Measurements from ENCODE around the gene PFDN5. TPM values are rescaled to one million over a fixed set of nuclear protein-coding genes. Genes with fewer than 3 reads are reported as not detected.
"Not testable (repeated sequence)": the region's sequence is repeated elsewhere in the genome, so short reads cannot be mapped to it uniquely, and the experiment has no call there.

PFDN5 gene
- total RNA-seq, 8 experiments from 2014 or later: 433 to 1,182 (median 923) TPM

- in situ Hi-C loops (cut with MboI; ENCODE audit: low pct_unique_long_range_greater_than_20kb in 2 of 9, low sequenced_read_pairs in 9 of 9, unreplicated experiment in 9 of 9): loop anchor here in 1 of 9 experiments (25.0 kb wide), 1 partner anchor 103 kb away; the partner anchor contains the start of genes CSAD and ZNF740
- Histone ChIP-seq H3K27ac (no peak overlapping the region), H3K4me3 (no peak overlapping the region), H3K4me1 (replicated peaks in 1 of 2) (peaks cover 3% of the 10 kb centered on the region in 2 donors)
- ATAC-seq (replicated peaks in 6 of 8): no peak
- WGBS, 10 experiments: 62 to 100% (median 88%) methylated on average over 2 to 8 of the region's 9 CpGs; no CpG with 5 or more reads in 4 of the 10 experiments
Observed at GRCh38 chr12:53290661-53291060, 4.7 kb upstream of the PFDN5 start.

DNA sequence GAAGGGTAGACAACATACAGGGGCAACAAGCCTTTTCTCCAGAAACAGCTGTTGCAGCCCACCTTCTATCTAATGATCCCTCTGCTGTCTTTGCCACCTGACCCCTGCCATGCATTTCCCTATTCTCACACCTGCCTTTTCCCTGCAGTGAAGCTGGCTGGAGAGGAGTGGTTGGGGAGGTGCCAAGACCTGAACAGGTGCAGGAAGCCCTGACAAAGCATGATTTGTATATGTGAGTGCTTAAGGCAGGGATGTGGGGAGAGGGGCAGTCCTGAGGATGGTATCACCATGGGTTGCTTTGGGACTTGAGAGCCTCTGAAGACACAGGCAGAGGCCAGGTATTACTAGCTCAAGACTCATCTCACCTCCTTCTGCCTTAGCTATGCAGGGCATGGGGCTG, 2.9 kb upstream of the PFDN5 start:
- Histone ChIP-seq H3K4me3 (no peak overlapping the region), H3K4me1 (replicated peaks in 1 of 2) (peaks cover 8 to 10% of the 10 kb centered on the region in 2 donors), H3K27ac (no peak overlapping the region)
- no peak for ATAC-seq (replicated peaks in 6 of 8)
- in situ Hi-C loops (cut with MboI; ENCODE audit: low pct_unique_long_range_greater_than_20kb in 2 of 9, low sequenced_read_pairs in 9 of 9, unreplicated experiment in 9 of 9): loop anchor here in 1 of 9 experiments (25.0 kb wide), 1 partner anchor 105 kb away; the partner anchor contains the start of genes CSAD and ZNF740

DNA sequence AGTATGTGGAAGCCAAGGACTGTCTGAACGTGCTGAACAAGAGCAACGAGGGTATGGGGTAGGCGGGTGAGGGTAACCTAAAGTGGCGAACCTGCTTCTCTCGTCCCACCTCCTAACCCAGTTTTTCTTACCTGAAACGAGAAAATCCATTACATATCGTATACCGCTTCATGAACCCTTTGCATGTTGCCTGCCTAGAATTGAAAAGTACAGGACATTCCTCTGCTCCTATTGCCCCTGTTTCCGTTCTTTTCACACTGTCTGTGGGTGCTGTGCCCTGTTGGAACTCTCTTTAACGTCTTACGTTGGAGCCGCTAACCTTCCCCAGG, 513 bp downstream of the PFDN5 start:
- Histone ChIP-seq H3K4me3 (peak overlapping the region; percentile 59 to 85 (median 82)), H3K4me1 (replicated peaks in 1 of 2) (peaks cover 19 to 22% of the 10 kb centered on the region in 2 donors), H3K27ac (peak overlapping the region; percentile 71 to 88)
- WGBS, 10 experiments: 0 to 33% (median 4%) methylated on average over 1 to 9 of the region's 12 CpGs; no CpG with 5 or more reads in 2 of the 10 experiments
- in situ Hi-C loops (cut with MboI; ENCODE audit: low pct_unique_long_range_greater_than_20kb in 2 of 9, low sequenced_read_pairs in 9 of 9, unreplicated experiment in 9 of 9): loop anchor here in 1 of 9 experiments (25.0 kb wide), 1 partner anchor 109 kb away; the partner anchor contains the start of genes CSAD and ZNF740
- no peak for ATAC-seq (replicated peaks in 6 of 8)

- in situ Hi-C loops (cut with MboI; ENCODE audit: low pct_unique_long_range_greater_than_20kb in 2 of 9, low sequenced_read_pairs in 9 of 9, unreplicated experiment in 9 of 9): loop anchor here in 1 of 9 experiments (25.0 kb wide), 1 partner anchor 110 kb away; the partner anchor contains the start of genes CSAD and ZNF740
- ATAC-seq (replicated peaks in 6 of 8); H3K4me3 ChIP-seq; H3K27ac ChIP-seq: not testable (repeated sequence)
- 71 to 100% (median 93%) methylated on average over 1 to 9 of the region's 10 CpGs; no CpG with 5 or more reads in 1 of the 10 experiments for WGBS, 10 experiments
- H3K4me1 ChIP-seq (replicated peaks in 1 of 2): peaks cover 22 to 25% of the 10 kb centered on the region in 2 donors
Observed at GRCh38 chr12:53297106-53297505, 1.8 kb downstream of the PFDN5 start.

GRCh38 chr12:53298164-53298563, 2.8 kb downstream of the PFDN5 start:
- no peak overlapping the region for H3K27ac ChIP-seq
- H3K4me1 ChIP-seq (replicated peaks in 1 of 2): peaks cover 22 to 25% of the 10 kb centered on the region in 2 donors
- no peak overlapping the region for H3K4me3 ChIP-seq
- WGBS, 10 experiments: 2 to 93% (median 56%) methylated on average over 1 to 5 of the region's 5 CpGs
- in situ Hi-C loops (cut with MboI; ENCODE audit: low pct_unique_long_range_greater_than_20kb in 2 of 9, low sequenced_read_pairs in 9 of 9, unreplicated experiment in 9 of 9): loop anchor here in 1 of 9 experiments (25.0 kb wide), 1 partner anchor 111 kb away; the partner anchor contains the start of genes CSAD and ZNF740
- ATAC-seq (replicated peaks in 6 of 8): no peak

- in situ Hi-C loops (cut with MboI; ENCODE audit: low pct_unique_long_range_greater_than_20kb in 2 of 9, low sequenced_read_pairs in 9 of 9, unreplicated experiment in 9 of 9): loop anchor here in 1 of 9 experiments (25.0 kb wide), 1 partner anchor 112 kb away; the partner anchor contains the start of genes CSAD and ZNF740
- H3K27ac ChIP-seq: peak overlapping the region; percentile 71 to 85
- 0 to 83% (median 72%) methylated on average over 1 to 5 of the region's 5 CpGs; no CpG with 5 or more reads in 2 of the 10 experiments for WGBS, 10 experiments
- ATAC-seq (replicated peaks in 6 of 8): peak; percentile 3 to 38 (median 20)
- peaks cover 22 to 25% of the 10 kb centered on the region in 2 donors for H3K4me1 ChIP-seq (replicated peaks in 1 of 2)
- H3K4me3 ChIP-seq: peak overlapping the region; percentile 57 to 95 (median 83)
Observed at GRCh38 chr12:53299101-53299453, 3.7 kb downstream of the PFDN5 start.

GRCh38 chr12:53299454-53300180, 4.3 kb downstream of the PFDN5 start, which contains the start of gene MYG1:
Gene MYG1 (plus strand): TSS chr12:53299695. CDS start chr12:53299738, 43 bp downstream.
- in situ Hi-C loops (cut with MboI; ENCODE audit: low pct_unique_long_range_greater_than_20kb in 2 of 9, low sequenced_read_pairs in 9 of 9, unreplicated experiment in 9 of 9): loop anchor here in 1 of 9 experiments (25.0 kb wide), 1 partner anchor 112 kb away; the partner anchor contains the start of genes CSAD and ZNF740
- ATAC-seq (replicated peaks in 6 of 8): peak; percentile 67 to 89 (median 86)
- 0 to 1% (median 0%) methylated on average over 5 to 21 of the region's 51 CpGs; no CpG with 5 or more reads in 5 of the 10 experiments for WGBS, 10 experiments
- peak within 1 kb of the TSS; percentile 57 to 95 (median 83) for H3K4me3 ChIP-seq
- H3K27ac ChIP-seq: peak within 1 kb of the TSS; percentile 71 to 85
- peaks cover 22 to 24% of the 10 kb centered on the region in 2 donors for H3K4me1 ChIP-seq (replicated peaks in 1 of 2)

- peak in 3 of 8 experiments; percentile 2 to 11 (median 8) for ATAC-seq (replicated peaks in 6 of 8)
- in situ Hi-C loops (cut with MboI; ENCODE audit: low pct_unique_long_range_greater_than_20kb in 2 of 9, low sequenced_read_pairs in 9 of 9, unreplicated experiment in 9 of 9): no loop called here
- Histone ChIP-seq H3K4me3 (peak overlapping the region; percentile 57 to 95 (median 83)), H3K27ac (peak overlapping the region; percentile 67 to 85), H3K4me1 (replicated peaks in 1 of 2) (peaks cover 21 to 22% of the 10 kb centered on the region in 2 donors)
- 0 to 6% (median 2%) methylated on average over 2 to 7 of the region's 12 CpGs; no CpG with 5 or more reads in 6 of the 10 experiments for WGBS, 10 experiments
Observed at GRCh38 chr12:53300187-53300586, 4.8 kb downstream of the PFDN5 start.

- ATAC-seq (replicated peaks in 6 of 8): no peak
- Histone ChIP-seq H3K27ac (no peak overlapping the region), H3K4me3 (no peak overlapping the region), H3K4me1 (replicated peaks in 1 of 2) (peaks cover 15 to 16% of the 10 kb centered on the region in 2 donors)
- in situ Hi-C loops (cut with MboI; ENCODE audit: low pct_unique_long_range_greater_than_20kb in 2 of 9, low sequenced_read_pairs in 9 of 9, unreplicated experiment in 9 of 9): no loop called here
- WGBS, 10 experiments: 80 to 100% (median 92%) methylated on average over 1 to 2 of the region's 5 CpGs; no CpG with 5 or more reads in 7 of the 10 experiments
Observed at GRCh38 chr12:53302903-53303302, 7.6 kb downstream of the PFDN5 start.

DNA sequence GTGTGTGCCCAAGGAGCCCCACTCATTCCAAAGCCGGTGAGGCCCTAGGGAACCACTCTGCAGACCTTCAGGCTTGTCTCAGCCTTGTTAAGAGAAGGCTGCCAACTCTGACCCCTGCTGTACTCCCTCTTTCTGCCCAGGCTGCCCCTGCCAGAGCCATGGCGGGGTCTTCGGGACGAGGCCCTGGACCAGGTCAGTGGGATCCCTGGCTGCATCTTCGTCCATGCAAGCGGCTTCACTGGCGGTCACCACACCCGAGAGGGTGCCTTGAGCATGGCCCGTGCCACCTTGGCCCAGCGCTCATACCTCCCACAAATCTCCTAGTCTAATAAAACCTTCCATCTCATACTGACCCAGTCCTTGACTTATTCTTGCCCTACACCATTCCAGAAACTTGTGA, 11.5 kb downstream of the PFDN5 start:
- ATAC-seq (replicated peaks in 6 of 8): peak in 1 of 8 experiments; percentile 6
- no peaks in the 10 kb centered on the region for H3K4me1 ChIP-seq (replicated peaks in 1 of 2)
- H3K27ac ChIP-seq: no peak overlapping the region
- no peak overlapping the region for H3K4me3 ChIP-seq
- 80 to 95% (median 92%) methylated on average over 2 to 8 of the region's 10 CpGs; no CpG with 5 or more reads in 5 of the 10 experiments for WGBS, 10 experiments
- in situ Hi-C loops (cut with MboI; ENCODE audit: low pct_unique_long_range_greater_than_20kb in 2 of 9, low sequenced_read_pairs in 9 of 9, unreplicated experiment in 9 of 9): no loop called here

DNA sequence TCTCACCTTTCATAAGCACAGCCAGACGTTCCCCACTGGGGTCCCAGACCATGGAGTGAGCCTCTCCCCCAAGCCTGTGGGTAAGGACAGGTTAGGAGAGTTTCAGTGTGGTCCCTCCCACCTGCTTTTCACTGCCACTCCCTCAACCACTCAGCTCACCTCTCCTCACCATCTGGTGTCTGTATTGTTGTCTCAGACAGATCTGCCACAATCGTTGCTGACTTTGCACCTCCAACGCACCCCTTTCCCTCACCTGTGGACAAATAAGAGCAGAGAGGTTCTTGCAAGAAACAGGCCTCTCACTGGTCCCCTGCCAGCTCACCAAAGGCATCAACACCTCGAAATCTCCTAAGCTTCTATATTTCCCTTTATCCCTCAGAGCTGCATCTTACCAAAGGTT, 12.9 kb downstream of the PFDN5 start:
- in situ Hi-C loops (cut with MboI; ENCODE audit: low pct_unique_long_range_greater_than_20kb in 2 of 9, low sequenced_read_pairs in 9 of 9, unreplicated experiment in 9 of 9): no loop called here
- H3K27ac ChIP-seq: no peak overlapping the region
- 33 to 80% (median 56%) methylated on average over 1 to 2 of the region's 4 CpGs; no CpG with 5 or more reads in 6 of the 10 experiments for WGBS, 10 experiments
- no peaks in the 10 kb centered on the region for H3K4me1 ChIP-seq (replicated peaks in 1 of 2)
- no peak for ATAC-seq (replicated peaks in 6 of 8)
- H3K4me3 ChIP-seq: no peak overlapping the region

GRCh38 chr12:53313996-53314395, 18.7 kb downstream of the PFDN5 start:
- H3K27ac ChIP-seq: no peak overlapping the region

More at GRCh38 chr12:53313996-53314395, 18.7 kb downstream of the PFDN5 start:
- ATAC-seq (replicated peaks in 6 of 8): no peak
- in situ Hi-C loops (cut with MboI; ENCODE audit: low pct_unique_long_range_greater_than_20kb in 2 of 9, low sequenced_read_pairs in 9 of 9, unreplicated experiment in 9 of 9): no loop called here
- H3K4me1 ChIP-seq (replicated peaks in 1 of 2): no peaks in the 10 kb centered on the region
- H3K4me3 ChIP-seq: no peak overlapping the region
- 80 to 100% (median 100%) methylated on average over 1 to 2 of the region's 3 CpGs; no CpG with 5 or more reads in 4 of the 10 experiments for WGBS, 10 experiments
